Upper lobe of left lung (tissue), 4 donors: ENCODE measurements around the gene CAB39.

Source experiments
- EP300 ChIP-seq, 4 donors: sonication (generic); formaldehyde crosslinking; IDR thresholded peaks; one replicate each; pipeline ENCODE4 v1.5.1; 2017; ENCODE audit warnings: antibody characterized with exemption in 4 of 4, control low read depth in 2 of 4
- POLR2A ChIP-seq, 4 donors: fragments of 450-650 bp; IDR thresholded peaks; one replicate each; pipeline ENCODE4 v1.5.1; 2016 to 2017; ENCODE audit warnings: antibody characterized with exemption in 4 of 4, mild to moderate bottlenecking in 2 of 4
- TF ChIP-seq, protein P1 (sequence below), 6 experiments: fragments of 450-650 bp in 4 of 6; fragments of 200-600 bp in 2 of 6; sonication (generic) in 2 of 6; IDR thresholded peaks; one replicate each; pipeline ENCODE4 v1.5.1; 2016 to 2019; ENCODE audit warnings: antibody characterized with exemption in 6 of 6

DNA sequence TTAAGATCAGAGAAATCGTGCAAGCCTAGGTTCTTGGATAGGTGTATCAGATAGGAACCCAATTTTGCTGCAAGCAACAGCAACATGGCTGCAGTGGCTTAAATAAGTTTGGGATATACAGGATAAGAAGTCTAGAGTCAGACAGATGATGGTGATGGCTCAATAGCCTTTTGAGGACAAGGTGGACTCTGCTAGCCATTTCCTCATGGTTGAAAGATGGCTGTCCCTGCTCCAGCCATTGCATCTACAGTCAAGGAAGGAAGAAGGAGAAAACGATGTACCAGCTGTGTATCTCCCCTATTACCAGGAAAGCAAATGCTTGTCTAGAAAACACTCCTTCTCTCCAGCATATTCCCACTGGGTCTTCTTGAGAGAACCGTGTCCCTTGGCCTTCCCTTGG is 30.1 kb upstream of the CAB39 start:
- TF ChIP-seq, protein P1, sequence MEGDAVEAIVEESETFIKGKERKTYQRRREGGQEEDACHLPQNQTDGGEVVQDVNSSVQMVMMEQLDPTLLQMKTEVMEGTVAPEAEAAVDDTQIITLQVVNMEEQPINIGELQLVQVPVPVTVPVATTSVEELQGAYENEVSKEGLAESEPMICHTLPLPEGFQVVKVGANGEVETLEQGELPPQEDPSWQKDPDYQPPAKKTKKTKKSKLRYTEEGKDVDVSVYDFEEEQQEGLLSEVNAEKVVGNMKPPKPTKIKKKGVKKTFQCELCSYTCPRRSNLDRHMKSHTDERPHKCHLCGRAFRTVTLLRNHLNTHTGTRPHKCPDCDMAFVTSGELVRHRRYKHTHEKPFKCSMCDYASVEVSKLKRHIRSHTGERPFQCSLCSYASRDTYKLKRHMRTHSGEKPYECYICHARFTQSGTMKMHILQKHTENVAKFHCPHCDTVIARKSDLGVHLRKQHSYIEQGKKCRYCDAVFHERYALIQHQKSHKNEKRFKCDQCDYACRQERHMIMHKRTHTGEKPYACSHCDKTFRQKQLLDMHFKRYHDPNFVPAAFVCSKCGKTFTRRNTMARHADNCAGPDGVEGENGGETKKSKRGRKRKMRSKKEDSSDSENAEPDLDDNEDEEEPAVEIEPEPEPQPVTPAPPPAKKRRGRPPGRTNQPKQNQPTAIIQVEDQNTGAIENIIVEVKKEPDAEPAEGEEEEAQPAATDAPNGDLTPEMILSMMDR (IDR thresholded peaks at IDR 0.05): no peak
- TF ChIP-seq EP300 (IDR thresholded peaks at IDR 0.05): no peak
- TF ChIP-seq POLR2A (IDR thresholded peaks at IDR 0.05): no peak
